ENCODE measurements around the gene NCBP1.
A peak's percentile ranks its signal among the peaks of the same experiment; 100 is the strongest.

Gene NCBP1

GRCh38 chr9:97636903-97637302 is 3.3 kb downstream of the NCBP1 start:
- DNase-seq (ENCODE audit: insufficient read length, low spot score): no peak
- peak; percentile 75 for FAIRE-seq
- no peak for TF ChIP-seq POLR2A (IDR thresholded peaks at IDR 0.05; ENCODE audit: low read depth, low read length)

GRCh38 chr9:97638666-97639065 is 5.0 kb downstream of the NCBP1 start:
- TF ChIP-seq POLR2A (IDR thresholded peaks at IDR 0.05; ENCODE audit: low read depth, low read length): no peak

GRCh38 chr9:97640325-97640724 is 6.7 kb downstream of the NCBP1 start:
- no peak for DNase-seq (ENCODE audit: insufficient read length, low spot score)
- FAIRE-seq: peak; percentile 97
- no peak for TF ChIP-seq POLR2A (IDR thresholded peaks at IDR 0.05; ENCODE audit: low read depth, low read length)

More at GRCh38 chr9:97638666-97639065, 5.0 kb downstream of the NCBP1 start:
- no peak for FAIRE-seq
- no peak for DNase-seq (ENCODE audit: insufficient read length, low spot score)

GRCh38 chr9:97645720-97646119 is 12.1 kb downstream of the NCBP1 start:
- DNase-seq (ENCODE audit: insufficient read length, low spot score) (no peak), FAIRE-seq (peak; percentile 90)
- TF ChIP-seq POLR2A (IDR thresholded peaks at IDR 0.05; ENCODE audit: low read depth, low read length): no peak

GRCh38 chr9:97647996-97648395 is 14.4 kb downstream of the NCBP1 start:
- FAIRE-seq: no peak

GRCh38 chr9:97651646-97652045 is 18.0 kb downstream of the NCBP1 start:
- FAIRE-seq (no peak), DNase-seq (ENCODE audit: insufficient read length, low spot score) (no peak)
- no peak for TF ChIP-seq POLR2A (IDR thresholded peaks at IDR 0.05; ENCODE audit: low read depth, low read length)

More at GRCh38 chr9:97647996-97648395, 14.4 kb downstream of the NCBP1 start:
- no peak for DNase-seq (ENCODE audit: insufficient read length, low spot score)
- TF ChIP-seq POLR2A (IDR thresholded peaks at IDR 0.05; ENCODE audit: low read depth, low read length): no peak

GRCh38 chr9:97658707-97659106 is 25.1 kb downstream of the NCBP1 start:
- DNase-seq (ENCODE audit: insufficient read length, low spot score) (no peak), FAIRE-seq (peak; percentile 96)
- TF ChIP-seq POLR2A (IDR thresholded peaks at IDR 0.05; ENCODE audit: low read depth, low read length): no peak

GRCh38 chr9:97659771-97660170 is 26.1 kb downstream of the NCBP1 start:
- FAIRE-seq: no peak
- TF ChIP-seq POLR2A (IDR thresholded peaks at IDR 0.05; ENCODE audit: low read depth, low read length): no peak
- DNase-seq (ENCODE audit: insufficient read length, low spot score): no peak

GRCh38 chr9:97660340-97660739 is 26.7 kb downstream of the NCBP1 start:
- DNase-seq (ENCODE audit: insufficient read length, low spot score) (no peak), FAIRE-seq (no peak)
- no peak for TF ChIP-seq POLR2A (IDR thresholded peaks at IDR 0.05; ENCODE audit: low read depth, low read length)

- no peak for TF ChIP-seq POLR2A (IDR thresholded peaks at IDR 0.05; ENCODE audit: low read depth, low read length)
- DNase-seq (ENCODE audit: insufficient read length, low spot score) (no peak), FAIRE-seq (no peak)
These were observed 27.2 kb downstream of the NCBP1 start for GRCh38 chr9:97660847-97661246.

- DNase-seq (ENCODE audit: insufficient read length, low spot score) (no peak), FAIRE-seq (peak; percentile 74)
- no peak for TF ChIP-seq POLR2A (IDR thresholded peaks at IDR 0.05; ENCODE audit: low read depth, low read length)
These were observed 32.1 kb downstream of the NCBP1 start for GRCh38 chr9:97665742-97666141.

- no peak for DNase-seq (ENCODE audit: insufficient read length, low spot score)
- FAIRE-seq: peak; percentile 85
- no peak for TF ChIP-seq POLR2A (IDR thresholded peaks at IDR 0.05; ENCODE audit: low read depth, low read length)
These were observed 33.5 kb downstream of the NCBP1 start for GRCh38 chr9:97666907-97667686.

- FAIRE-seq (no peak), DNase-seq (ENCODE audit: insufficient read length, low spot score) (no peak)
- no peak for TF ChIP-seq POLR2A (IDR thresholded peaks at IDR 0.05; ENCODE audit: low read depth, low read length)
These were observed 34.9 kb downstream of the NCBP1 start for GRCh38 chr9:97668485-97668884.

- peak; percentile 61 for FAIRE-seq
- DNase-seq (ENCODE audit: insufficient read length, low spot score): no peak
- TF ChIP-seq POLR2A (IDR thresholded peaks at IDR 0.05; ENCODE audit: low read depth, low read length): no peak
These were observed 37.0 kb downstream of the NCBP1 start for GRCh38 chr9:97670586-97670985.

GRCh38 chr9:97672403-97672802 is 38.8 kb downstream of the NCBP1 start:
- FAIRE-seq: no peak
- no peak for TF ChIP-seq POLR2A (IDR thresholded peaks at IDR 0.05; ENCODE audit: low read depth, low read length)
- no peak for DNase-seq (ENCODE audit: insufficient read length, low spot score)
